GM23338 (cell line): ENCODE data around the gene SLC25A36. TPM values are rescaled to one million over a fixed set of nuclear protein-coding genes. Genes with fewer than 3 reads are reported as not detected.
A peak's percentile ranks its signal among the peaks of the same experiment; 100 is the strongest.

Experiments
- ATAC-seq: fragments of 200-7000 bp; cut with Tn5 transposase; 3 replicates; pipeline ENCODE4 v1.9.1; 2020
- DNase-seq: peaks from one replicate; pipeline ENCODE4 v3.0.0-alpha.2; 2015; ENCODE audit warnings: low spot score
- H2AFZ ChIP-seq: fragments of 200-600 bp; sonication (generic); 2 replicates; pipeline ENCODE4 v1.8.0; 2016; ENCODE audit warnings: antibody characterized with exemption, mild to moderate bottlenecking, moderate library complexity
- H3F3A ChIP-seq: fragments of 200-600 bp; sonication (generic); replicated peaks from 2 replicates; pipeline ENCODE4 v1.8.0; 2017; ENCODE audit warnings: antibody characterized with exemption, mixed run types, low read depth
- H3K27ac ChIP-seq: fragments of 200-600 bp; sonication (generic); 2 replicates; pipeline ENCODE4 v1.6.1; 2016; ENCODE audit warnings: low read depth
- H3K27me3 ChIP-seq: fragments of 200-600 bp; sonication (generic); 2 replicates; pipeline ENCODE4 v1.8.0; 2016; ENCODE audit warnings: mild to moderate bottlenecking, mixed run types, moderate library complexity; ENCODE audit not compliant: insufficient read depth
- H3K36me3 ChIP-seq: fragments of 200-600 bp; sonication (generic); 2 replicates; pipeline ENCODE4 v1.8.0; 2016; ENCODE audit warnings: mild to moderate bottlenecking; ENCODE audit not compliant: insufficient read depth
- H3K4me1 ChIP-seq: fragments of 200-600 bp; sonication (generic); 2 replicates; pipeline ENCODE4 v1.8.0; 2016; ENCODE audit warnings: mild to moderate bottlenecking, moderate library complexity; ENCODE audit not compliant: insufficient read depth
- H3K4me2 ChIP-seq: fragments of 200-600 bp; sonication (generic); 2 replicates; pipeline ENCODE4 v1.7.1; 2017; ENCODE audit warnings: mixed run types
- H3K4me3 ChIP-seq: fragments of 200-600 bp; sonication (generic); 2 replicates; pipeline ENCODE4 v1.6.1; 2016; ENCODE audit warnings: mixed run types
- H3K79me2 ChIP-seq: fragments of 200-600 bp; sonication (generic); replicated peaks from 2 replicates; pipeline ENCODE4 v1.8.0; 2017; ENCODE audit warnings: mild to moderate bottlenecking; ENCODE audit not compliant: insufficient read depth
- H3K9me2 ChIP-seq: fragments of 200-600 bp; sonication (generic); 2 replicates; pipeline ENCODE4 v1.8.0; 2017; ENCODE audit not compliant: insufficient read depth
- H4K20me1 ChIP-seq: fragments of 200-600 bp; sonication (generic); replicated peaks from 2 replicates; pipeline ENCODE4 v1.8.0; 2017; ENCODE audit warnings: mild to moderate bottlenecking; ENCODE audit not compliant: insufficient read depth
- H3K27ac Mint-ChIP-seq: 2 replicates; pipeline ENCODE4 v1.8.0; 2020; ENCODE audit warnings: inconsistent platforms, mild to moderate bottlenecking, moderate library complexity, mixed read lengths
- H3K27me3 Mint-ChIP-seq: 3 replicates; pipeline ENCODE4 v1.8.0; 2022; ENCODE audit warnings: low read depth, mild to moderate bottlenecking, moderate library complexity, mixed read lengths, inconsistent platforms; ENCODE audit not compliant: insufficient read depth, poor library complexity
- H3K36me3 Mint-ChIP-seq: 3 replicates; pipeline ENCODE4 v1.8.0; 2021; ENCODE audit warnings: low read depth, mild to moderate bottlenecking, inconsistent platforms, moderate library complexity, mixed read lengths
- H3K4me1 Mint-ChIP-seq: 3 replicates; pipeline ENCODE4 v1.8.0; 2020; ENCODE audit warnings: mild to moderate bottlenecking, inconsistent platforms, mixed read lengths
- H3K4me3 Mint-ChIP-seq: 3 replicates; pipeline ENCODE4 v1.8.0; 2021; ENCODE audit warnings: moderate library complexity, mild to moderate bottlenecking, inconsistent platforms, mixed read lengths
- H3K9me3 Mint-ChIP-seq: 3 replicates; pipeline ENCODE4 v1.8.0; 2020; ENCODE audit warnings: moderate library complexity, mild to moderate bottlenecking, inconsistent platforms, mixed read lengths
- CREB1 ChIP-seq: fragments of 250-450 bp; sonication (Bioruptor Pico); IDR thresholded peaks from 2 replicates; pipeline ENCODE4 v1.5.0; 2020; ENCODE audit warnings: low read depth, mild to moderate bottlenecking, moderate library complexity
- CTCF ChIP-seq, 2 experiments: fragments of 200-600 bp in 1 of 2; sonication (generic) in 1 of 2; conservative IDR thresholded peaks; 2 replicates each; pipeline versions ENCODE4 v1.5.1 to v1.6.1; 2016 to 2017; ENCODE audit warnings: antibody characterized with exemption in 2 of 2, low read depth in 2 of 2, mild to moderate bottlenecking in 2 of 2, moderate library complexity in 1 of 2
- ETS1 ChIP-seq: IDR thresholded peaks from 2 replicates; pipeline ENCODE4 v1.6.1; 2016; ENCODE audit warnings: antibody characterized with exemption
- EZH2 ChIP-seq: fragments of 200-600 bp; sonication (generic); IDR thresholded peaks from one replicate; pipeline ENCODE4 v1.8.0; 2017; ENCODE audit warnings: antibody characterized with exemption, mild to moderate bottlenecking, low read depth; ENCODE audit not compliant: unreplicated experiment
- EZH2phosphoT487 ChIP-seq: fragments of 200-600 bp; sonication (generic); IDR thresholded peaks from one replicate; pipeline ENCODE4 v1.8.1; 2018; ENCODE audit warnings: antibody characterized with exemption; ENCODE audit not compliant: unreplicated experiment
- JUNB ChIP-seq: IDR thresholded peaks from one replicate; pipeline ENCODE4 v1.6.1; 2016; ENCODE audit warnings: antibody characterized with exemption; ENCODE audit not compliant: unreplicated experiment
- NANOG ChIP-seq: IDR thresholded peaks from 2 replicates; pipeline ENCODE4 v1.6.1; 2016; ENCODE audit warnings: antibody characterized with exemption, borderline replicate concordance
- POLR2AphosphoS5 ChIP-seq: IDR thresholded peaks from 2 replicates; pipeline ENCODE4 v1.6.1; 2016; ENCODE audit warnings: antibody characterized with exemption, low read depth
- REST ChIP-seq: IDR thresholded peaks from one replicate; pipeline ENCODE4 v1.6.1; 2018; ENCODE audit warnings: antibody characterized with exemption; ENCODE audit not compliant: unreplicated experiment
- STAT1 ChIP-seq: IDR thresholded peaks from one replicate; pipeline ENCODE4 v1.6.1; 2016; ENCODE audit warnings: antibody characterized with exemption; ENCODE audit not compliant: unreplicated experiment
- ZNF114 ChIP-seq: fragments of 250-450 bp; sonication (Bioruptor Pico); IDR thresholded peaks from 2 replicates; pipeline ENCODE4 v1.5.0; 2020; ENCODE audit warnings: mild to moderate bottlenecking, moderate library complexity
- ZNF331 ChIP-seq: fragments of 250-450 bp; sonication (Bioruptor Pico); IDR thresholded peaks from 2 replicates; pipeline ENCODE4 v1.5.0; 2020; ENCODE audit warnings: low read depth, mild to moderate bottlenecking, moderate library complexity
- ZNF462 ChIP-seq: fragments of 250-450 bp; sonication (Bioruptor Pico); IDR thresholded peaks from 2 replicates; pipeline ENCODE4 v1.5.0; 2020; ENCODE audit warnings: mild to moderate bottlenecking, moderate library complexity
- polyA plus RNA-seq: library from polyadenylated mRNA; unstranded; fragments of >200 nt; fragmentation: Nextera tagmentation; extraction: Ambion mirVana; gene quantifications from 2 replicates; pipeline ENCODE4 v1.2.1, GENCODE V29; 2016
- total RNA-seq: library from RNA; depleted of rRNA; stranded (reverse); fragments of >200 nt; shearing (Covaris generic); gene quantifications from 2 replicates; pipeline ENCODE4 v1.2.3, GENCODE V29; 2014

SLC25A36 gene
- total and polyA plus RNA-seq, 2 experiments from 2014 or later = 113 to 123 TPM

- H3K27ac Mint-ChIP-seq = no peak overlapping the region
- no peak overlapping the region for H2AFZ ChIP-seq
- ATAC-seq (no peak), DNase-seq (no peak)
- H3K27me3 ChIP-seq = no peaks in the 10 kb centered on the region
- no peaks in the 10 kb centered on the region for H3F3A ChIP-seq
- H3K4me2 ChIP-seq = 0 out of 2 replicates have a peak overlapping the region, but pooled peaks have one; percentile 16
- no peak overlapping the region for H3K4me3 ChIP-seq
- peaks cover 2% of the 10 kb centered on the region for H3K27me3 Mint-ChIP-seq
- H3K9me2 ChIP-seq = no peaks in the 10 kb centered on the region
- peaks cover 25% of the 10 kb centered on the region for H3K4me1 ChIP-seq
- H3K36me3 ChIP-seq = no peaks in the 10 kb centered on the region
- H3K36me3 Mint-ChIP-seq = no peaks in the 10 kb centered on the region; the same call in 2 of the 3 replicates
- H3K9me3 Mint-ChIP-seq = no peaks in the 10 kb centered on the region
- H3K4me1 Mint-ChIP-seq = peaks cover 45% of the 10 kb centered on the region
- H4K20me1 ChIP-seq = peaks cover 62% of the 10 kb centered on the region
- H3K4me3 Mint-ChIP-seq = no peak overlapping the region
- H3K27ac ChIP-seq = no peak overlapping the region
- H3K79me2 ChIP-seq = peaks cover 100% of the 10 kb centered on the region
- TF ChIP-seq POLR2AphosphoS5 (no peak), ETS1 (no peak), REST (no peak), EZH2 (no peak), EZH2phosphoT487 (no peak), ZNF331 (no peak), ZNF114 (no peak), ZNF462 (CRISPR knock-in tag) (no peak), STAT1 (no peak), CTCF (conservative IDR thresholded peaks at IDR 0.05; ENCODE audit: low read depth in 2 of 2) (no peak), NANOG (no peak), JUNB (no peak), CREB1 (CRISPR knock-in tag) (no peak)
Observed at GRCh38 chr3:140950144-140950543, 8.5 kb downstream of the SLC25A36 start.
